ENCODE results near the gene KLHDC4. TPM values are rescaled to one million over a fixed set of nuclear protein-coding genes. Genes with fewer than 3 reads are reported as not detected.

The KLHDC4 gene
- total RNA-seq, 2 experiments from 2014 or later, result 147 to 233 TPM

DNA sequence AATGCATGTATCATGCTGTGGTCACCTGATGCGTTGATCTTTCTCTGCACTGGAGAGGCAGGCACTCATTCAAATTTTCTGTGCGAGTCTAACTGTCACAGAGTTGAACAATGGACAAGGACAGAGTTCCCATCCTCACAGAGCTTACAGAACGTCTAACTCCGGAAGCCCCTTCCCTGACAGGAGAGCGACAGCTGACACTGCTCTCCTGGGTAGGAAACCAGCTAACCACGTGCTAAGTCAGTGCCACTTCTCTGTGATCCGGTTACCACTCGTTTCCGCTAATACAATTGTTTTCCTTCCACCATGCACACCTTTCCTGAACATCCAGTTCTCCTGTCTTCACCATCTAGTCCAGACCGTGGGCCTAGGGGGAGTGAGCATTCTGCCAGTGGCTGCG is 11.3 kb downstream of the KLHDC4 start:
- Histone ChIP-seq H3K9me2 (ENCODE audit: insufficient read depth, low read length) (no peaks in the 10 kb centered on the region), H4K20me1 (ENCODE audit: insufficient read depth, low read length) (peaks cover 9% of the 10 kb centered on the region; the same call in 1 of the 2 replicates), H3K4me1 (ENCODE audit: insufficient read depth, low read length, poor library complexity, severe bottlenecking) (no peaks in the 10 kb centered on the region), H3K27ac (ENCODE audit: low read depth, low read length, poor library complexity, severe bottlenecking) (no peak overlapping the region), H3K9me3 (ENCODE audit: low read length) (no peaks in the 10 kb centered on the region), H2AFZ (ENCODE audit: low read length) (no peak overlapping the region), H3K4me3 (ENCODE audit: low read depth, low read length, poor library complexity, severe bottlenecking) (no peak overlapping the region), H3K36me3 (ENCODE audit: insufficient read depth, low read length) (peaks cover 98% of the 10 kb centered on the region), H3K79me2 (ENCODE audit: insufficient read depth, low read depth, low read length) (peaks cover 56% of the 10 kb centered on the region), H3K4me2 (ENCODE audit: low read length) (no peak overlapping the region)
- no peak for TF ChIP-seq EZH2phosphoT487 (IDR thresholded peaks at IDR 0.05; ENCODE audit: borderline replicate concordance, low read depth, low read length)
- TF ChIP-seq, protein P1, sequence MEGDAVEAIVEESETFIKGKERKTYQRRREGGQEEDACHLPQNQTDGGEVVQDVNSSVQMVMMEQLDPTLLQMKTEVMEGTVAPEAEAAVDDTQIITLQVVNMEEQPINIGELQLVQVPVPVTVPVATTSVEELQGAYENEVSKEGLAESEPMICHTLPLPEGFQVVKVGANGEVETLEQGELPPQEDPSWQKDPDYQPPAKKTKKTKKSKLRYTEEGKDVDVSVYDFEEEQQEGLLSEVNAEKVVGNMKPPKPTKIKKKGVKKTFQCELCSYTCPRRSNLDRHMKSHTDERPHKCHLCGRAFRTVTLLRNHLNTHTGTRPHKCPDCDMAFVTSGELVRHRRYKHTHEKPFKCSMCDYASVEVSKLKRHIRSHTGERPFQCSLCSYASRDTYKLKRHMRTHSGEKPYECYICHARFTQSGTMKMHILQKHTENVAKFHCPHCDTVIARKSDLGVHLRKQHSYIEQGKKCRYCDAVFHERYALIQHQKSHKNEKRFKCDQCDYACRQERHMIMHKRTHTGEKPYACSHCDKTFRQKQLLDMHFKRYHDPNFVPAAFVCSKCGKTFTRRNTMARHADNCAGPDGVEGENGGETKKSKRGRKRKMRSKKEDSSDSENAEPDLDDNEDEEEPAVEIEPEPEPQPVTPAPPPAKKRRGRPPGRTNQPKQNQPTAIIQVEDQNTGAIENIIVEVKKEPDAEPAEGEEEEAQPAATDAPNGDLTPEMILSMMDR (conservative IDR thresholded peaks at IDR 0.05; ENCODE audit: low read length), result no peak
- POLR2A ChIA-PET, result interaction anchor here (0.7 to 1.4 kb wide), 2 partner anchors 11 to 57 kb away, joined by 3 to 4 read pairs; partner anchors contain the start of gene KLHDC4
- CTCF ChIA-PET (ENCODE audit: unreplicated experiment), result no interaction called here
- intact Hi-C loops (cut with micrococcal nuclease; ENCODE audit: unreplicated experiment), result no loop called here
- BruUV-seq (replicated peaks), result no TSS peak
- no peak for DNase-seq (ENCODE audit: low spot score)

DNA sequence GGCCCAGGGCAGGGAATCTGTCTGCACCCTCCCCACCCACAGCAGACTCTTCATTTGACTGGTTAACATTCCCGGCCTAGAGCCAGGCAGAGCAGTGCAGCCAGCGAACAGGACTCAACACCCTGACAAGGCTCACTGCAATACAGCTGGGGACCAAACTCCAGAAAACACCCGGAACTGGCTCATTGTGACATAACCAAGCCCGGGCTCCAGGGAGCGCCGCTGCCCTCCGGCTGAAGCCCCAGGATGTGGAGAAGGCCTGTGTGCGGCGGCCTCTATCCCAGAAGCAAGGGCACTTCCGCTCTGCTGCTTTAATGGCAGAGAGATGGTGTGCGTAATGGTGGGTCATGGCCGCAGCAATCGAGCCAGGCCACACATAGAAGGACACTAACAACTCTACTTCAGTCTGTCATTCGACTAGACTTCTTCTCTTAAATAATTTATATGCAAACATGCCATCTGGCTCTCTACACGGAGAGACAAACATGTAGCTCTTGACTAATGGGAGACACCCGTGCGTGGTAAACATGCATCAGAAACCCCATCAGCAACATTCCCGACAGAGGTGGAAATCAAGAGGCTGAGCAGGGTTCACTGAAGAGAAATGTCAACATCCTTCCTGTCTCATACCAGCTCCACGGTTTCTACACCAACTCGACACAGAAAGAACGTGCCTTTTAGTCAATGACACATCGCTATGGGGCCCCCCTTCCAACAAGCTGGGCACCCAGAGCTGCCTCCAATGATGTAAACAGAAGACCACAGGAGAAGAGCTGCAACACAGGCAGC is 18.0 kb downstream of the KLHDC4 start:
- ChIA-PET CTCF (ENCODE audit: unreplicated experiment) (interaction anchor here (0.5 kb wide), 1 partner anchor 25 kb away, joined by 3 read pairs; no protein-coding TSS in a partner anchor), POLR2A (interaction anchor here (0.5 kb wide), 1 partner anchor 474 kb away, joined by 3 read pairs; no protein-coding TSS in a partner anchor)
- DNase-seq (ENCODE audit: low spot score), result no peak
- Histone ChIP-seq H3K4me1 (ENCODE audit: insufficient read depth, low read length, poor library complexity, severe bottlenecking) (no peaks in the 10 kb centered on the region), H3K4me2 (ENCODE audit: low read length) (no peak overlapping the region), H4K20me1 (ENCODE audit: insufficient read depth, low read length) (0 out of 2 replicates have a peak, but pooled peaks cover 2% of the 10 kb centered on the region), H3K79me2 (ENCODE audit: insufficient read depth, low read depth, low read length) (peaks cover 22% of the 10 kb centered on the region; the same call in 1 of the 2 replicates), H2AFZ (ENCODE audit: low read length) (no peak overlapping the region), H3K27ac (ENCODE audit: low read depth, low read length, poor library complexity, severe bottlenecking) (no peak overlapping the region), H3K36me3 (ENCODE audit: insufficient read depth, low read length) (peaks cover 96% of the 10 kb centered on the region), H3K9me2 (ENCODE audit: insufficient read depth, low read length) (no peaks in the 10 kb centered on the region), H3K9me3 (ENCODE audit: low read length) (no peaks in the 10 kb centered on the region), H3K4me3 (ENCODE audit: low read depth, low read length, poor library complexity, severe bottlenecking) (no peak overlapping the region)
- intact Hi-C loops (cut with micrococcal nuclease; ENCODE audit: unreplicated experiment), result no loop called here
- no TSS peak for BruUV-seq (replicated peaks)
- TF ChIP-seq, protein P1 (conservative IDR thresholded peaks at IDR 0.05; ENCODE audit: low read length), result no peak
- TF ChIP-seq EZH2phosphoT487 (IDR thresholded peaks at IDR 0.05; ENCODE audit: borderline replicate concordance, low read depth, low read length), result no peak

DNA sequence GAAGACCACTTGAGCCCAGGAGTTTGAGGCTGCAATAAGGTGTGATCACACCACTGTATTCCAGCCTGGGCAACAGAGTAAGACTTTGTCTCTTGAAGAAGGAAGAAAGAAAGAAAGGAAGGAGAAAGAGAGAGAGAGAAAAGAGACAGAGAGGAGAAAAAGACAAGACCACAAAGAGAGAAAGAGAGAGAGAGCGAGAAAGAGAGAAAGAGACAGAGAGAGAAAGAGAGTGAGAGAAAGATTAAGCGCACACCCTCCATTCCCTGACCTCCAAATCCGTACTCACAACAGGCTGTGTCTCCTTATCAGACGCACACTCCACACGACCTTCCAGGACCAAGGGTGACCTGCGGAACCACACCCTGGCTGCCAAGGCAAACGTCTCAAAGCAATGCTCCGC is 19.6 kb downstream of the KLHDC4 start:
- H3K4me1 ChIP-seq (ENCODE audit: insufficient read depth, low read length, poor library complexity, severe bottlenecking), result no peaks in the 10 kb centered on the region
- H3K4me3 ChIP-seq (ENCODE audit: low read depth, low read length, poor library complexity, severe bottlenecking), result no peak overlapping the region
- DNase-seq (ENCODE audit: low spot score), result no peak
- H4K20me1 ChIP-seq (ENCODE audit: insufficient read depth, low read length), result peaks cover 7% of the 10 kb centered on the region; the same call in 1 of the 2 replicates
- H3K79me2 ChIP-seq (ENCODE audit: insufficient read depth, low read depth, low read length), result peaks cover 26% of the 10 kb centered on the region
- H3K27ac ChIP-seq (ENCODE audit: low read depth, low read length, poor library complexity, severe bottlenecking), result no peak overlapping the region
- no peaks in the 10 kb centered on the region for H3K9me3 ChIP-seq (ENCODE audit: low read length)
- intact Hi-C loops (cut with micrococcal nuclease; ENCODE audit: unreplicated experiment), result no loop called here
- H3K36me3 ChIP-seq (ENCODE audit: insufficient read depth, low read length), result peaks cover 96% of the 10 kb centered on the region
- no TSS peak for BruUV-seq (replicated peaks)
- no peaks in the 10 kb centered on the region for H3K9me2 ChIP-seq (ENCODE audit: insufficient read depth, low read length)
- CTCF ChIA-PET (ENCODE audit: unreplicated experiment), result no interaction called here
- H2AFZ ChIP-seq (ENCODE audit: low read length), result no peak overlapping the region
- POLR2A ChIA-PET, result no interaction called here
- no peak for TF ChIP-seq EZH2phosphoT487 (IDR thresholded peaks at IDR 0.05; ENCODE audit: borderline replicate concordance, low read depth, low read length)
- TF ChIP-seq, protein P1 (conservative IDR thresholded peaks at IDR 0.05; ENCODE audit: low read length), result no peak
- no peak overlapping the region for H3K4me2 ChIP-seq (ENCODE audit: low read length)

Measured in OCI-LY7 (cell line).